ENCODE measurements around the gene HLA-DOA. TPM values are rescaled to one million over a fixed set of nuclear protein-coding genes. Genes with fewer than 3 reads are reported as not detected.

The HLA-DOA gene
- total and polyA plus RNA-seq, 4 donors, result 1.4 to 5.8 (median 3.2) TPM

Other genes starting within 250 kb of the HLA-DOA start
- under 1 TPM in 1 of 2 donors, not detected in 1; 0.44 TPM for gene HLA-DQB2, start 246.1 kb downstream of the HLA-DOA start, total RNA-seq
- under 1 TPM; 0.24 to 0.76 TPM for gene HLA-DQB2, start 246.1 kb downstream of the HLA-DOA start, polyA plus RNA-seq (ENCODE audit: insufficient read length in 2 of 2)
- gene HLA-DOB, start 192.6 kb downstream of the HLA-DOA start, total RNA-seq, result under 1 TPM; 0.11 to 0.20 TPM
- under 1 TPM; 0.47 to 0.65 TPM for gene HLA-DOB, start 192.6 kb downstream of the HLA-DOA start, polyA plus RNA-seq (ENCODE audit: insufficient read length in 2 of 2)
- 10 to 100 TPM; 10.2 to 19.0 TPM for gene TAP2, start 170.9 kb downstream of the HLA-DOA start, total RNA-seq
- 10 to 100 TPM; 20.4 to 22.2 TPM for gene TAP2, start 170.9 kb downstream of the HLA-DOA start, polyA plus RNA-seq (ENCODE audit: insufficient read length in 2 of 2)
- gene PSMB8, start 165.5 kb downstream of the HLA-DOA start, total RNA-seq, result 10 to 100 TPM; 12.4 to 30.4 TPM
- gene PSMB8, start 165.5 kb downstream of the HLA-DOA start, polyA plus RNA-seq (ENCODE audit: insufficient read length in 2 of 2), result 10 to 100 TPM; 12.5 to 14.0 TPM
- gene TAP1, start 155.9 kb downstream of the HLA-DOA start, total RNA-seq, result 10 to 100 TPM; 15.3 to 20.0 TPM
- gene TAP1, start 155.9 kb downstream of the HLA-DOA start, polyA plus RNA-seq (ENCODE audit: insufficient read length in 2 of 2), result 10 to 100 TPM; 20.5 to 21.3 TPM
- gene PSMB9, start 155.4 kb downstream of the HLA-DOA start, total RNA-seq, result 1 to 10 TPM; 8.3 to 9.0 TPM
- 1 to 10 TPM; 6.1 to 9.0 TPM for gene PSMB9, start 155.4 kb downstream of the HLA-DOA start, polyA plus RNA-seq (ENCODE audit: insufficient read length in 2 of 2)
- gene HLA-DMB, start 68.6 kb downstream of the HLA-DOA start, total RNA-seq, result 10 to 100 TPM; 13.7 to 22.3 TPM
- 1 to 10 TPM; 4.7 to 7.0 TPM for gene HLA-DMB, start 68.6 kb downstream of the HLA-DOA start, polyA plus RNA-seq (ENCODE audit: insufficient read length in 2 of 2)
- 10 to 100 TPM in 1 of 2 donors, 1 to 10 TPM in 1; 9.9 to 11.6 TPM for gene HLA-DMA, start 56.5 kb downstream of the HLA-DOA start, total RNA-seq
- gene HLA-DMA, start 56.5 kb downstream of the HLA-DOA start, polyA plus RNA-seq (ENCODE audit: insufficient read length in 2 of 2), result 1 to 10 TPM; 3.1 to 4.9 TPM
- gene BRD2, start 41.0 kb downstream of the HLA-DOA start, total RNA-seq, result 100 to 1,000 TPM in 1 of 2 donors, 10 to 100 TPM in 1; 68.9 to 153 TPM
- 100 to 1,000 TPM; 285 to 286 TPM for gene BRD2, start 41.0 kb downstream of the HLA-DOA start, polyA plus RNA-seq (ENCODE audit: insufficient read length in 2 of 2)
- 10 to 100 TPM; 19.8 to 23.1 TPM for gene HLA-DPA1, start 64.1 kb upstream of the HLA-DOA start, total RNA-seq
- 10 to 100 TPM in 1 of 2 donors, 1 to 10 TPM in 1; 6.6 to 13.7 TPM for gene HLA-DPA1, start 64.1 kb upstream of the HLA-DOA start, polyA plus RNA-seq (ENCODE audit: insufficient read length in 2 of 2)
- 10 to 100 TPM; 15.4 to 21.3 TPM for gene HLA-DPB1, start 66.4 kb upstream of the HLA-DOA start, total RNA-seq
- 10 to 100 TPM; 10.5 to 11.4 TPM for gene HLA-DPB1, start 66.4 kb upstream of the HLA-DOA start, polyA plus RNA-seq (ENCODE audit: insufficient read length in 2 of 2)
- gene COL11A2, start 182.9 kb upstream of the HLA-DOA start, total RNA-seq, result 1 to 10 TPM; 2.8 to 4.9 TPM
- 10 to 100 TPM; 10.4 to 12.6 TPM for gene COL11A2, start 182.9 kb upstream of the HLA-DOA start, polyA plus RNA-seq (ENCODE audit: insufficient read length in 2 of 2)
- 10 to 100 TPM; 19.2 to 32.3 TPM for gene RXRB, start 191.1 kb upstream of the HLA-DOA start, total RNA-seq
- gene RXRB, start 191.1 kb upstream of the HLA-DOA start, polyA plus RNA-seq (ENCODE audit: insufficient read length in 2 of 2), result 10 to 100 TPM; 61.6 to 79.0 TPM
- gene SLC39A7, start 191.3 kb upstream of the HLA-DOA start, total RNA-seq, result 10 to 100 TPM; 55.0 to 87.3 TPM
- gene SLC39A7, start 191.3 kb upstream of the HLA-DOA start, polyA plus RNA-seq (ENCODE audit: insufficient read length in 2 of 2), result 100 to 1,000 TPM in 1 of 2 donors, 10 to 100 TPM in 1; 86.7 to 103 TPM
- gene HSD17B8, start 195.1 kb upstream of the HLA-DOA start, total RNA-seq, result 10 to 100 TPM in 1 of 2 donors, 1 to 10 TPM in 1; 7.8 to 24.8 TPM
- gene HSD17B8, start 195.1 kb upstream of the HLA-DOA start, polyA plus RNA-seq (ENCODE audit: insufficient read length in 2 of 2), result 10 to 100 TPM in 1 of 2 donors, 1 to 10 TPM in 1; 8.5 to 10.5 TPM
- 10 to 100 TPM; 19.0 to 43.9 TPM for gene RING1, start 198.9 kb upstream of the HLA-DOA start, total RNA-seq
- 10 to 100 TPM; 63.3 to 71.0 TPM for gene RING1, start 198.9 kb upstream of the HLA-DOA start, polyA plus RNA-seq (ENCODE audit: insufficient read length in 2 of 2)